ENCODE results near the gene NCOA3.
"Not testable (repeated sequence)": the region's sequence is repeated elsewhere in the genome, so short reads cannot be mapped to it uniquely, and the experiment has no call there.

The NCOA3 gene

GRCh38 chr20:47561603-47562583, 60.2 kb downstream of the NCOA3 start:
- DNase-seq (ENCODE audit: low read depth in 3 of 3) = no peak

- DNase-seq (ENCODE audit: low read depth in 3 of 3) = no peak
These were observed 64.6 kb downstream of the NCOA3 start for GRCh38 chr20:47566269-47566668.

GRCh38 chr20:47568019-47568418, 66.3 kb downstream of the NCOA3 start:
- DNase-seq (ENCODE audit: low read depth in 3 of 3) = no peak

- DNase-seq (ENCODE audit: low read depth in 3 of 3) = no peak
These were observed 67.2 kb downstream of the NCOA3 start for GRCh38 chr20:47568837-47569410.

- DNase-seq (ENCODE audit: low read depth in 3 of 3) = no peak
These were observed 69.7 kb downstream of the NCOA3 start for GRCh38 chr20:47571426-47571825.

- no peak for DNase-seq (ENCODE audit: low read depth in 3 of 3)
These were observed 70.5 kb downstream of the NCOA3 start for GRCh38 chr20:47572105-47572729.

GRCh38 chr20:47573559-47573958, 71.9 kb downstream of the NCOA3 start:
- no peak for DNase-seq (ENCODE audit: low read depth in 3 of 3)

GRCh38 chr20:47574616-47575364, 73.1 kb downstream of the NCOA3 start:
- no peak for DNase-seq (ENCODE audit: low read depth in 3 of 3)

- no peak for DNase-seq (ENCODE audit: low read depth in 3 of 3)
These were observed 74.9 kb downstream of the NCOA3 start for GRCh38 chr20:47576516-47577033.

- DNase-seq (ENCODE audit: low read depth in 3 of 3) = no peak
These were observed 75.6 kb downstream of the NCOA3 start for GRCh38 chr20:47577314-47577713.

- no peak for DNase-seq (ENCODE audit: low read depth in 3 of 3)
These were observed 76.9 kb downstream of the NCOA3 start for GRCh38 chr20:47578543-47578942.

- not testable (repeated sequence) for DNase-seq (ENCODE audit: low read depth in 3 of 3)
These were observed 79.0 kb downstream of the NCOA3 start for GRCh38 chr20:47580686-47581085.

- no peak for DNase-seq (ENCODE audit: low read depth in 3 of 3)
These were observed 79.4 kb downstream of the NCOA3 start for GRCh38 chr20:47581090-47581489.

GRCh38 chr20:47583551-47583950, 81.9 kb downstream of the NCOA3 start:
- DNase-seq (ENCODE audit: low read depth in 3 of 3) = no peak

GRCh38 chr20:47585087-47585747, 83.5 kb downstream of the NCOA3 start:
- no peak for DNase-seq (ENCODE audit: low read depth in 3 of 3)

GRCh38 chr20:47586649-47587294, 85.1 kb downstream of the NCOA3 start:
- no peak for DNase-seq (ENCODE audit: low read depth in 3 of 3)

- no peak for DNase-seq (ENCODE audit: low read depth in 3 of 3)
These were observed 86.5 kb downstream of the NCOA3 start for GRCh38 chr20:47588158-47588557.

GRCh38 chr20:47591231-47591630, 89.5 kb downstream of the NCOA3 start:
- no peak for DNase-seq (ENCODE audit: low read depth in 3 of 3)

- DNase-seq (ENCODE audit: low read depth in 3 of 3) = no peak
These were observed 92.5 kb downstream of the NCOA3 start for GRCh38 chr20:47594157-47594556.

- DNase-seq (ENCODE audit: low read depth in 3 of 3) = not testable (repeated sequence)
These were observed 93.5 kb downstream of the NCOA3 start for GRCh38 chr20:47595138-47595537.

All from stimulated activated CD4-positive, alpha-beta T cell treated with anti-CD3 and anti-CD28 coated beads, TNF-alpha, amount 100 ng/mL, for 4 hours (primary cell).